GM18951 (cell line): ENCODE measurements around the gene HDDC2.

Source experiments
- POLR2A ChIP-seq: IDR thresholded peaks from 4 replicates; pipeline ENCODE4 v1.6.1; 2011; ENCODE audit warnings: mild to moderate bottlenecking; ENCODE audit not compliant: insufficient read length, insufficient read depth; ENCODE audit errors: extremely low read depth
- in situ Hi-C: fragments of 300-500 bp; cut with MboI; formaldehyde crosslinking; loops from one replicate; pipeline ENCODE4 v1.12.0; 2022; ENCODE audit warnings: low sequenced_read_pairs, mixed read lengths, inconsistent platforms; ENCODE audit not compliant: unreplicated experiment

HDDC2 gene

DNA sequence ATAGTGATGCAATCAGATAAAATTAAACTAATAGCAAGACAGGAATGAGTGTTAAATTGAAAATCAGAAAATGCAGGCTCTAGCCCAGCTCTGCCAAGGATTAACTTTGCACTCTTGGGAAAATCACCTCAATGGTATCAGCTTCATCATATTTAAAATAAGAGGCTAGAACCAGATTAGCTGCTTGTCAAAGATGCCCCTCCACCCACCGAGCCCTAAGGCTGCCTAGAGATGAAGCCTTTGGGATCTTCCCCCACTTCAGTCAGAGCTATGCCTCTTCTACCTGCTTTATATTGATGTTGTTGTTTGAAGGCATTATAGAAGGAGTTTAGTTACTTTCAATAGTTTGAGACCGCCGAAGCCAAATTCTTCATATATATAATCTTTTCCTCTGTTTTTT lies 47.4 kb downstream of the HDDC2 start:
- in situ Hi-C loops = no loop called here
- TF ChIP-seq POLR2A = no peak

DNA sequence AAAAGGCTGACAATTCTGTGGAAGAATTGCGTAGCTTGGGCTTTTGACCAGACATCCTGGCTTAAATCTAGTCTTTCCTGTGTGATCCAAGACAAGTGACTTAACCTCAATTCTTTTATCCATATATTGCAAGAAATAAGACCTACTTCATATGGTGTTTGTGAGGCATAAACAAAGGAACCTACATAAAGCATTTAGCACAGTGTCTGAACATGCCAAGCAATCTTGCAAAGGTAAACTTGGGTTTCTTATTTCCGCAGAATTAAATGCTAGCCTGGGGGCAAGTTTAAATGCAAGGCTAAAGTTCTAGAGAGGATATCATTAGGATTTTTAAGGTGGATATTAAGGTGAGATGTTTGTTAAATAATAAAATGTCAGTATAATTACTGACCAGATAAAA lies 47.9 kb downstream of the HDDC2 start:
- TF ChIP-seq POLR2A = no peak
- in situ Hi-C loops = no loop called here

DNA sequence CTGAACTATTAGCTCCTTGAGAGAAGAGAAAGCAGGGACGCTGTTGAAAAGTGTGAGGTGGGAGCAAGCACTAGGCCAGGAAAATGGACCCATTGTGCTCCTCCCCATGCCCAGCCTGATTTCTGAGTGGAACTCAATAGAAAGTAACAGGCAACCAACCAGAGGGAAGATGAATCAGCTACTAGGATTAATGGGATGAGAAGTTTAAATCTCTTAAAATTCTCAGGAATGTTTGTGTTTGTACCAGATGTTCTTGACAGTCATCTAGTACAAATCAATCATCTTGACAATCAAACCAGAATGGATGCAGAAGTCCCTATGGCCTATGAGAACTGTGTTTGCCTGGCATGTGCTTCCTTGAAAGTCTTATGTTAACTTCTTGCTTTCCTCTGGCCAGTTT lies 48.9 kb downstream of the HDDC2 start:
- no peak for TF ChIP-seq POLR2A
- in situ Hi-C loops = no loop called here

DNA sequence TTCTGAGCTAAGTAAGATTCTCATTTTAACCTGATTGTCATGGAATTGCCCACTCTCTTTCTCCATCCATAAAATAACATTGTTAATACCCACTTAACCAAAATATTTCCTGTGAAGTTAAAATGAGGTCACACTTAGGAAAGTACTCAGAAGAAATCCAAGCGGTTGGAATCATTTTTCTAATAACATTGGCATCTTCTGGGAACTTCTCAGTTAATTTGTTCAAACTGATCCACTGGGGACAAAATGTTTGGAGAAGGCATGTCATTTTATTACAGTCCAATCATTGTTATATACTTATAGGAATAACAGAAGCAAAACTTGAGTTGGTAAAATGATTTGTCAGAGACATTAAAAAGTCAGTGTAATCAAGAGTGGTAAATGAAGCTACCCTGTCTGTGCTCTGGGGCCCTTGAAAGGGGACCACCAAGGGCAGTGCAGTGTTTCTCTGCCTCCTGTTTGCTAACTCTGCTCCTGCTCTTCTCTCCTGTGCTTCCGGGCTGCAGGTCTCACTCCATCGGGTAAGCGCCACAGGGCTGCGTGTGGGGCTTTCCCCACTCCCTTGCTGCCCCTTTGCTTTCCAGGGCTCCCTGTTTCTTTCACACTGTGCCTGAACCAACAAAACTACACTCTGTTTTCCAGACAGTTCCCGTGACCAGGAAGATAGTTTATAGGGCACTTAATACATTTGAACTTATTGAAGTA lies 50.1 kb downstream of the HDDC2 start:
- no peak for TF ChIP-seq POLR2A
- in situ Hi-C loops = no loop called here

DNA sequence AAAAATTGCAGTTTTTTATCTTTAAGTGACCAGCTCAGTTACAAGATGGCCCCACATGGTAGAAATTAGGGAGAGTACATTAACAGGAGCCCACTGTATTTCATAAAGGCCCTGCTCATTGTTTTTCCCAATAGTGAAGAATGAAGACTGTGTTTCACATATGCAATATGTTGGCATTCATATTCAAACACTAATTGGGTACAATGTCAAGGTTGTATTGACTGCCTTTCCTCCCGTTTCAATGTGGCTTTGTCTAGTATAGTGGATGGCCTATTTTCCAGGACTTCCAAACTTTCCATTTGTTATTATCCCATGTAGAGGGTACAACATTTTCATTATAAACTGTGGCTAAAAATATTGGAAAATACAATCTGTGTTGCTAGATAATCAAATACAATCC lies 51.3 kb downstream of the HDDC2 start:
- TF ChIP-seq POLR2A = no peak
- in situ Hi-C loops = no loop called here

DNA sequence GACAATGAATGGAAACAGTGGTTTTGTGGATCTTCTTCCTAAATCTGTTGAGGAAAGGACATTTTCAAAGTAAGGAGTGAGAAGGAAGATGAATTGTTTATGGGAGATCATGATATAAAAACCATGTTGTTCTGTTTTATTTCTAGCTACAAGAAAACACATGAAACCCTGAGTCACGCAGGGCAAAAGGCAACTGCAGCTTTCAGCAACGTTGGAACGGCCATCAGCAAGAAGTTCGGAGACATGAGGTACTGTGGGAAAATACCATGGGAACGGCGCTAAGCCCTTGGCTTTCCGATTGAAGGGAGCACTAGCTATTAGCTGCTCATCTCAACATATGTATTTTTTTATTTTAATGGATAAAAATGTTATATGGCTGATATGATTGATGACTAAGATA lies 53.6 kb downstream of the HDDC2 start:
- in situ Hi-C loops = no loop called here
- TF ChIP-seq POLR2A = no peak

DNA sequence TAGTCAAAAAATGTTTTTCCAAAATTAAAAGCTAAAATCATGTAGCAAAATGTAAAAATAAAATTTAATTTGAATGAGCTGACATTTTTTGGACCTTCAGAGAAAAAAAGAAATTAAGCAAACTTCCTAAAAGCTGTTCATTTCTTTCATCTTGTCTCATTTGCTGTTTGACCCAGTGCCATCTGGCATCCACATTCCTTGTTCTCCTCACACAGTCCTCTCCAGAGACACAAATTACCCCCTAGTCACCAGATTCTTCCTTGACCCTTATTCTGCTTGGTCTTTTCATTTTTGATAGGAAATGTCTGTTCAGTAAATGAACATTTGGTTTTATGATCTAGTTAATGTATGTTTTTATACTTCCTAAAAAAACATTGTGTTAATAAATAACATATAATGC lies 55.2 kb downstream of the HDDC2 start:
- in situ Hi-C loops = no loop called here
- TF ChIP-seq POLR2A = no peak

DNA sequence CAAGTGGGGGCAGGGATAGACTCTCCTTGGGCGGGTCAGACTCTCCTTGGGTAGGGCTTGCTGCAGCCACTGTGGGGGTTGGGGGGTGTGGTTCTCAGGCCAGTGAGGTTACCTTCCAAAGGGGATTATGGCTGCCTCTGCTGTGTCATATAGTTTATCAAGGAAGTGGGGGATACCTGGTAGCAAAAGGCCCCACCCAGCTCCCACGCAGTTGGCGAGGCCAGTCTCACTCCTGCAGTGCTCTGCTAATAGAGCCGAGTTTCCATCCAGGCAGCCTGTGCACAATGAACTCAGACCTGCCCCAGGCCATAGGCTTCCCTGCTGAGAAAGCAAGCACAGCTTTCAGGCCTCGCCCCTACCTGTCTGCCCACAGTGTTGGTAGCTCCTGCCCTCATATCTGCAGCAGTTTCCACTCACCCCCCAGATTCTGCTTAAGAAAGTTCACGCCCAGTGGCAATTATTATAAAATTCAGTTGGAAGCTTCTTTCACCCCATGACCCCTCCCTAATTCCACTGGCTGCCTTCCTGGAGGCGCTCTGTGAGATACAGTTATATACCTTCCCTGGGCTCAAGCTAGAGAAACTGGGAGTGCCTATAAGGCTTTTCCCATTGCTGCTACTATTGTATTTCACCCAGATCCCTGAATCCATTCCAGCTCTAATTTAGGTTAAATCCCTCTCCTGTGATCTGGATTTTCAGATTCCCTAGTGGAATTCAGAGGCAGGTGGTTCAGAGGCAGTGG lies 56.1 kb downstream of the HDDC2 start:
- TF ChIP-seq POLR2A = no peak
- in situ Hi-C loops = no loop called here

DNA sequence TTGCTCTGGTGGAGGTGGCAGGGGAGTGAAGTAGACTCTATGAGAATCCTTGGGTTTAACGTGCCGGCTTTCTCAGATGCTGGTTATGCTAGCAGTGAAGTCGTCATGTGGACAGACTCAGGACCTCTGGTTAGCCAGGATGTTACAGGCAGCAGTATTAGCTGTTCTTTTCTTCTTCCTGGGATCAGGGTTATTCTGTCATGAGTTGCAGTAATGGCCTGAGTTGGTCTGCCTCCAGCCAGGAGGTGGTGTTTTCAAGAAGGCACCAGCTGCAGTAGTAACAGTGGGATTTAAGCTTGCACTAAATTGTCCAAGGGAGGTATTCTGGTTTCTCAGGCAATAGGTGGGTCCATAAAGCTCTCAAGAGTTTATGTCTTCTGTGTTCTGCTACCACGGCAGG lies 56.7 kb downstream of the HDDC2 start:
- in situ Hi-C loops = no loop called here
- TF ChIP-seq POLR2A = no peak

DNA sequence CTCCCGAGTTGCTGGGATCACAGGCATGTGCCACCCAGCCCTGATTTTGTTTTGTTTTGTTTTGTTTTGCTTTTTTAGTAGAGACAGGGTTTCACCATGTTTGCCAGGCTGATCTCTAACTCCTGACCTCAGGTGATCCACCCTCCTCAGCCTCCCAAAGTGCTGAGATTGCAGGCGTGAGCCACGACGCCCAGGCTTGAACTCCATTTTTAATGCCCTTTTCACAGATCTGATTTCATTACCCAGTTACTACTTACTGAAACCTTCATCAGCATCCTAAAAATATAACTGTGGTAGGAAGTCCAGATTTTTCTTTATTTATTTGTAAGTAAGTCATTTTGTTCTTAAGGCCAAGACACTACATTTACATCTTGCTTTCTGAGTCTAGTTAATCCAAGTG lies 64.0 kb downstream of the HDDC2 start:
- no peak for TF ChIP-seq POLR2A
- in situ Hi-C loops = no loop called here

DNA sequence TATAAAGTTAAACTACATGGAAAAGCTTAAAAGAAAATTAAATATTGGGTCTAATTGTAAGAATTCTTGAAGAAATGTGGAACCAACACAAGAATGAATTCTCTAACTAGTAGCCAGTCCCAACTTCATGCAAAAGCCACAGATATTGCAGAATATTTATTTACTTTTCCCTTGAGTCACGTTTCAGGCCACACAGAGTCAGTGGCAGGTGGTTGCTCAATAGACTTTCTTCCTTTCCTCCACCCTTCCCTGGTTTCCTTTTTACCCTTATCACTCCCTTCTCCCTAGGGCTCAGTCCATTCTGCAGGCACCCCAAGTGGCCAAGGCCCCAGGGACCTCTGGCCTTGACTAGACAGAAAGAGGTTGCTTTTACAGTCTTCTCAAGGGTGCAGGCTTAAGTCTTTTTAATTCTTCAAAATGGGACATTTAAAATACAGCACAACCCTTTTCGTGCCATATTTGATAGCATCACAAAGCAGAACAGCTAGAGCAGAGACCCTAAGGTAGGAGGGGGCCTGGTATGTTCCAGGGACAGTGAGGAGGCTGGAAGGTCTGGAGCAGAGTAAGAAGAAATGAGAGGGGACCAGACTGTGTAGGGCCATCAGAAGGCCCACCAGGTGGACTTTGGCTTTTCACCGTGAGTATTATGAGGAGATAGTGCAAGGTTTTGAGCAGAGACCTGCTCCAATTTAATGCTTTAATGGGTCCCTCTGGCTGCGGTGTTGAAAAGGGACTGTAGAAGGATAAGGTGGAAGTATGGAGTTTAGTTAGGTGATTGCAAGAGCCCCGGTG lies 65.0 kb downstream of the HDDC2 start:
- TF ChIP-seq POLR2A = no peak
- in situ Hi-C loops = no loop called here

DNA sequence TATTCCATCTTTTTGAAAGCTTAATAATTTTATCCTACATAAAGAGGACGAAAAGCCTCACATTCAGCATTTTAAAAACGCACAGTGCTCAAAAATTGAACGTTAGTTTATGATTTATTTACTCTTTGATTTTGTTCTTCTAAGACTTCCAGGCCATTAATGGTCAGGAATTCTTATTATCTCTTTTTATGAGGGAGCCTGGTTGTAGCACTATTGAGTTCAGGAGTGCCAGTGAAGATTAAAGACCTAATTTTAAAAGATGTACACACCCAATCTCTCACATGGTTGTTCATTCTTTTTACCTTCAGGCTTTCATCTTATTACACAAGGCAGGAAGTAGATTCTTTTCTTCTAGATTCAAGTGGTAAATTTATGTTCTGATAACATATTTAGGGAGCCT lies 68.6 kb downstream of the HDDC2 start:
- TF ChIP-seq POLR2A = no peak
- in situ Hi-C loops = no loop called here

DNA sequence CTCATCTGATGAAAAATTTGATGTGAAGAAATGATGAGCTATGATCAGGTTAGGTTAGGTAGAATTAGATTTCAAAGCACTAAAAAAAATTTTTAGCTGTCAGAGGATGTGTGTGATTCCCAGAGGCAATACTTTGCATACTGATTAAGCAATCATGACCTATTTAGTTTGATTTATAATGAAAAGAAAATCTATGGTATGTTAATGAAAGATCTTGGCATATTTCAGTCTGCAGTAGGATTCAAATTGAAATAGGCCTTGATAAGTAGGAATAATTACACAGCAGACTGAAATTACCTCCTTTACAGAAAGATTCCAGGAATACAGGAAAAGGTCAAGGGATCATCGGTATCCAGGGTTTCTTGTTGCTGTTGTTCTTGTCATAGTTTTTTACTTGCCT lies 69.3 kb downstream of the HDDC2 start:
- in situ Hi-C loops = no loop called here
- TF ChIP-seq POLR2A = no peak
